ENCODE results near the gene ZNF784. TPM values are rescaled to one million over a fixed set of nuclear protein-coding genes. Genes with fewer than 3 reads are reported as not detected.

The ZNF784 gene
- total and polyA plus RNA-seq, 2 donors (not counting 3 experiments of a cell fraction or from before 2014, with no cell fraction given) = 4.9 TPM

GRCh38 chr19:55643003-55643886, 18.9 kb upstream of the ZNF784 start, which contains the start of gene ZNF581:
Gene ZNF581 (plus strand): TSS chr19:55643649. CDS start chr19:55644572, 923 bp downstream.
- Histone ChIP-seq H3K27ac (ENCODE audit: insufficient read depth, low read depth, low read length) (no peak within 1 kb of the TSS), H3K36me3 (ENCODE audit: control insufficient read depth in 2 of 2, extremely low read depth in 1 of 2, insufficient read depth in 2 of 2, low read length in 2 of 2) (peaks cover 3 to 10% of the 10 kb centered on the region in 2 experiments), H3K9ac (replicated peaks; ENCODE audit: extremely low read depth, insufficient read depth, low read length) (peak within 1 kb of the TSS; percentile 61), H3K9me1 (replicated peaks; ENCODE audit: control insufficient read depth, extremely low read depth, insufficient read depth, low read length) (no peaks in the 10 kb centered on the region), H2AFZ (ENCODE audit: low read depth, low read length) (peak within 1 kb of the TSS; percentile 4), H4K20me1 (replicated peaks; ENCODE audit: control insufficient read depth, extremely low read depth, insufficient read depth, low read length) (no peaks in the 10 kb centered on the region), H3K27me3 (ENCODE audit: control insufficient read depth in 2 of 2, insufficient read depth in 2 of 2, low read length in 2 of 2) (no peaks in the 10 kb centered on the region), H3K4me1 (ENCODE audit: control insufficient read depth, extremely low read depth, insufficient read depth, low read length) (peaks cover 30% of the 10 kb centered on the region), H3K9me3 (replicated peaks; ENCODE audit: control insufficient read depth, insufficient read depth, low read length) (no peaks in the 10 kb centered on the region), H3K4me2 (ENCODE audit: insufficient read depth, low read length) (peak within 1 kb of the TSS; percentile 53), H3K4me3 (replicated peaks in 1 of 3; ENCODE audit: insufficient read depth in 1 of 3, low read depth in 1 of 3, low read length in 3 of 3) (peak within 1 kb of the TSS; percentile 60 to 75 (median 61)), H3K79me2 (ENCODE audit: control insufficient read depth, insufficient read depth, low read length) (peaks cover 23% of the 10 kb centered on the region)
- dilution Hi-C loops (cut with MboI; ENCODE audit: extremely low pct_ligation_motif_present, low sequenced_read_pairs) = no loop called here
- ChIA-PET CTCF (interaction anchor here (0.6 to 2.0 kb wide), 2 partner anchors 10 to 470 kb away, joined by 4 to 14 read pairs; no protein-coding TSS in a partner anchor), POLR2A (interaction anchor here (0.6 to 1.3 kb wide), 2 partner anchors 11 kb away, joined by 3 to 4 read pairs; partner anchors contain the start of gene U2AF2)
- TSS peak; percentile 18 for BruUV-seq (replicated peaks)
- DNase-seq (ENCODE audit: low read depth, low spot score) (peak; percentile 68), FAIRE-seq (peak; percentile 88)
- TF ChIP-seq POLR2AphosphoS5 (IDR thresholded peaks at IDR 0.05; ENCODE audit: insufficient read depth, low read depth, low read length) (peak; percentile 68), GATA2 (IDR thresholded peaks at IDR 0.05; ENCODE audit: insufficient read depth, insufficient read length, low read depth, low read length) (no peak), JUN (IDR thresholded peaks at IDR 0.05; ENCODE audit: borderline replicate concordance, insufficient read depth, insufficient read length, low read depth) (no peak), MAX (IDR thresholded peaks at IDR 0.05; ENCODE audit: insufficient read depth, insufficient read length) (peak; percentile 31), EZH2 (IDR thresholded peaks at IDR 0.05; ENCODE audit: borderline replicate concordance, low read depth, low read length, severe bottlenecking) (no peak), FOS (IDR thresholded peaks at IDR 0.05; ENCODE audit: borderline replicate concordance, insufficient read depth, low read length) (no peak), POLR2A (IDR thresholded peaks at IDR 0.05; ENCODE audit: low read depth, low read length) (peak; percentile 55), MYC (IDR thresholded peaks at IDR 0.05; ENCODE audit: low read depth, low read length) (peak; percentile 18)
- TF ChIP-seq, protein P1, sequence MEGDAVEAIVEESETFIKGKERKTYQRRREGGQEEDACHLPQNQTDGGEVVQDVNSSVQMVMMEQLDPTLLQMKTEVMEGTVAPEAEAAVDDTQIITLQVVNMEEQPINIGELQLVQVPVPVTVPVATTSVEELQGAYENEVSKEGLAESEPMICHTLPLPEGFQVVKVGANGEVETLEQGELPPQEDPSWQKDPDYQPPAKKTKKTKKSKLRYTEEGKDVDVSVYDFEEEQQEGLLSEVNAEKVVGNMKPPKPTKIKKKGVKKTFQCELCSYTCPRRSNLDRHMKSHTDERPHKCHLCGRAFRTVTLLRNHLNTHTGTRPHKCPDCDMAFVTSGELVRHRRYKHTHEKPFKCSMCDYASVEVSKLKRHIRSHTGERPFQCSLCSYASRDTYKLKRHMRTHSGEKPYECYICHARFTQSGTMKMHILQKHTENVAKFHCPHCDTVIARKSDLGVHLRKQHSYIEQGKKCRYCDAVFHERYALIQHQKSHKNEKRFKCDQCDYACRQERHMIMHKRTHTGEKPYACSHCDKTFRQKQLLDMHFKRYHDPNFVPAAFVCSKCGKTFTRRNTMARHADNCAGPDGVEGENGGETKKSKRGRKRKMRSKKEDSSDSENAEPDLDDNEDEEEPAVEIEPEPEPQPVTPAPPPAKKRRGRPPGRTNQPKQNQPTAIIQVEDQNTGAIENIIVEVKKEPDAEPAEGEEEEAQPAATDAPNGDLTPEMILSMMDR (IDR thresholded peaks at IDR 0.05; ENCODE audit: extremely low read depth in 1 of 2, insufficient read depth in 1 of 2, low read depth in 1 of 2, low read length in 2 of 2) = no peak
- intact Hi-C loops (cut with micrococcal nuclease) = loop anchor here (1.0 to 5.0 kb wide), 2 partner anchors 8 to 556 kb away; no protein-coding TSS in a partner anchor

Measured in endothelial cell of umbilical vein (primary cell).